Activated naive CD4-positive, alpha-beta T cell treated with anti-CD3 and anti-CD28 coated beads, Interleukin-2, amount 50 U/mL, for 72 hours (primary cell): ENCODE measurements around the gene PGAP1. TPM values are rescaled to one million over a fixed set of nuclear protein-coding genes. Genes with fewer than 3 reads are reported as not detected.
"Not testable (repeated sequence)": the region's sequence is repeated elsewhere in the genome, so short reads cannot be mapped to it uniquely, and the experiment has no call there.

Experiments
- ATAC-seq, 2 donors: fragments of 150-1000 bp; cut with Tn5 transposase; 2 replicates each; pipeline ENCODE4 v1.10.0; 2021; ENCODE audit warnings: mild to moderate bottlenecking in 2 of 2, moderate library complexity in 2 of 2
- DNase-seq, 2 donors: peaks; one replicate each; pipeline ENCODE4 v3.0.0; 2021 to 2022; ENCODE audit warnings: low spot score in 2 of 2
- H3K27ac Mint-ChIP-seq, 2 donors: one replicate each; pipeline ENCODE4 v1.8.0; 2022; ENCODE audit warnings: mild to moderate bottlenecking in 2 of 2, mixed read lengths in 2 of 2
- H3K36me3 Mint-ChIP-seq, 2 donors: one replicate each; pipeline ENCODE4 v1.8.0; 2022; ENCODE audit warnings: mixed read lengths in 2 of 2
- H3K9me3 Mint-ChIP-seq, 2 donors: one replicate each; pipeline ENCODE4 v1.8.0; 2022; ENCODE audit warnings: mixed read lengths in 2 of 2
- total RNA-seq, 2 donors: library from RNA; stranded (reverse); gene quantifications; one replicate each; pipeline ENCODE4 v1.2.3, GENCODE V29; 2022

The PGAP1 gene
- total RNA-seq, 2 donors from 2014 or later: 40.2 to 52.1 TPM

DNA sequence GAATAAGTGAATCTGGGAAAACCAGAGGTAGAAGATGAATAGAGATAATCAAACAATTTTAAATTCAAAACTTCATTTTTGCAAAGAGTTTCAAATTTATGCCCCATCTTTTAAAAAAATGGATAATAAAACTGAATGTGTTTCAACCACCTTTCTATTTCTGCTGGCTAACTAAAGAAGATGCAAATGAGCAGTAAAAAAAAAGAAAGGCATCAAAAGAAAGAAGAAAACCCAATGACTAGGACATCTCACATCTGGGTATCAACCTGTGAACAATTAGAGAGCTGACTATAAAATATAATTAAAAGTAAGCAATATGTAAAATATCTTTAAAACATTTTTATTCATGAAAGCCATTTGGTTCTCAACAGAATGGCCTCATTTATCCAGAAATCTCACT lies 2.5 kb downstream of the PGAP1 start:
- H3K27ac Mint-ChIP-seq: peak overlapping the region in 1 of 2 donors; percentile 73
- DNase-seq: no peak
- ATAC-seq: no peak

GRCh38 chr2:196918927-196919326 lies 7.6 kb downstream of the PGAP1 start:
- no peak for DNase-seq
- H3K9me3 Mint-ChIP-seq: peaks cover 5 to 21% of the 10 kb centered on the region in 2 donors
- H3K27ac Mint-ChIP-seq: peak overlapping the region in 1 of 2 donors; percentile 26
- no peak for ATAC-seq
- peaks cover 17 to 54% of the 10 kb centered on the region in 2 donors for H3K36me3 Mint-ChIP-seq

More for the DNA sequence above, 2.5 kb downstream of the PGAP1 start:
- H3K36me3 Mint-ChIP-seq: peaks cover 20 to 29% of the 10 kb centered on the region in 2 donors
- H3K9me3 Mint-ChIP-seq: peaks cover 2 to 7% of the 10 kb centered on the region in 2 donors

DNA sequence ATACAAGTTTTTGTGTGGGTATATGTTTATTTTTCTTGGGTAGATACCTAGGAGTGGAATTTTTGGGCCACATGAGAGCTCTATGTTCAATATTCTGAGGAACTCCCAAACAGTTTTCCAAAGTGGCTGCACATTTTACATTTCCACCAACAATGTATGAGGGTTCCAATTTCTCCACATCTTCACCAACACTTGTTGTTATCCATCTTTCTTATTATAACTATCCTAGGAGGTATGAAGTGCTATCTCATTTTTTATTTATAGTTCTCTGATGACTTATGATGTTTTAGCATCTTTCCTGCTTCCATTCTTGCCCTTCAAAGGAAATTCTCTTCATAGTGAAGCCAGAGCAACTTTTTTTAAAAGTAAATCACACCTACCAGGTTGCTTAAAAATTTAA lies 8.7 kb downstream of the PGAP1 start:
- DNase-seq (no peak), ATAC-seq (no peak)
- H3K27ac Mint-ChIP-seq: no peak overlapping the region
- peaks cover 5 to 21% of the 10 kb centered on the region in 2 donors for H3K9me3 Mint-ChIP-seq
- H3K36me3 Mint-ChIP-seq: peaks cover 20 to 63% of the 10 kb centered on the region in 2 donors

- DNase-seq: no peak
- ATAC-seq: peak; percentile 46 to 49
- H3K27ac Mint-ChIP-seq: peak overlapping the region; percentile 92 to 94
- peaks cover 20 to 68% of the 10 kb centered on the region in 2 donors for H3K36me3 Mint-ChIP-seq
- H3K9me3 Mint-ChIP-seq: peaks cover 5 to 21% of the 10 kb centered on the region in 2 donors
These were observed 10.9 kb downstream of the PGAP1 start for GRCh38 chr2:196915507-196916189.

DNA sequence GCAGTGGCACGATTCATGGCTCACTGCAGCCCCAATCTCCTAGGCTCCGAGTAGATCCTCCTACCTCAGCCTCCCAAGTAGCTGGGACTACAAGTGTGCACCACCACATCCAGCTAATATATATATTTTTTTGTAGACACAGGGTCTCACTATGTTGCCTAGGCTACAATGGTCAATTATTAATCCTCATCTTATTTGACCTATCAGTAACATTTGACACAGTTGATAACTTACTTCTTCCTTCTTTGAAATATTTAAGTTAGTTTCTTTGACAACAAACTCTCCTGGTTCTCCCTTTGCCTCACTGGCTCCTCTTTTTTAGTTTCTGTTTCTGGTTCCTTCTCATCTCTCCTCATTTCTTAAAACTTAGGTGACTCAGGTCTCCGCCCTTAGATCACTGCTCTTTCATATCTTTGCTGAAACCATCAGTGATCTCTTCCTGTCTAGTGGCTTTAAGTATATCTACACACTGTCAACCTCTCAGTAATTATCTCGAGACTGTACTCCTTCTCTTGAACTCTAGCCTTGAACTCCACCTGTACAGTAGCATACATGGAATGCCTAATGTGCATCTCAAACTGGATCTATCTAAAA lies 11.5 kb downstream of the PGAP1 start:
- peak overlapping the region; percentile 92 to 94 for H3K27ac Mint-ChIP-seq
- H3K36me3 Mint-ChIP-seq: peaks cover 20 to 68% of the 10 kb centered on the region in 2 donors
- ATAC-seq (peak; percentile 98 to 99), DNase-seq (peak in 1 of 2 donors; percentile 30)
- H3K9me3 Mint-ChIP-seq: peaks cover 5 to 21% of the 10 kb centered on the region in 2 donors

GRCh38 chr2:196913691-196914090 lies 12.8 kb downstream of the PGAP1 start:
- Mint-ChIP-seq H3K9me3 (peaks cover 0 to 10% of the 10 kb centered on the region in 2 donors), H3K36me3 (peaks cover 8 to 56% of the 10 kb centered on the region in 2 donors), H3K27ac (peak overlapping the region; percentile 92 to 94)
- no peak for ATAC-seq
- DNase-seq: no peak

- not testable (repeated sequence) for H3K27ac Mint-ChIP-seq, H3K9me3 Mint-ChIP-seq
These were observed 21.1 kb downstream of the PGAP1 start for GRCh38 chr2:196905365-196905764.

GRCh38 chr2:196902828-196903227 lies 23.7 kb downstream of the PGAP1 start:
- Mint-ChIP-seq H3K27ac (no peak overlapping the region), H3K9me3 (no peaks in the 10 kb centered on the region), H3K36me3 (peaks cover 0 to 36% of the 10 kb centered on the region in 2 donors)
- DNase-seq (no peak), ATAC-seq (no peak)

More at GRCh38 chr2:196905365-196905764, 21.1 kb downstream of the PGAP1 start:
- H3K36me3 Mint-ChIP-seq: peaks cover 0 to 26% of the 10 kb centered on the region in 2 donors
- ATAC-seq, DNase-seq: not testable (repeated sequence)

GRCh38 chr2:196900843-196901242 lies 25.7 kb downstream of the PGAP1 start:
- ATAC-seq (no peak), DNase-seq (no peak)
- Mint-ChIP-seq H3K9me3 (no peaks in the 10 kb centered on the region), H3K27ac (no peak overlapping the region), H3K36me3 (peaks cover under 1 to 49% of the 10 kb centered on the region in 2 donors)

- no peak overlapping the region for H3K27ac Mint-ChIP-seq
- H3K9me3 Mint-ChIP-seq: no peaks in the 10 kb centered on the region
- no peak for DNase-seq
- no peak for ATAC-seq
- H3K36me3 Mint-ChIP-seq: peaks cover 5 to 55% of the 10 kb centered on the region in 2 donors
These were observed 26.5 kb downstream of the PGAP1 start for GRCh38 chr2:196899976-196900375.

DNA sequence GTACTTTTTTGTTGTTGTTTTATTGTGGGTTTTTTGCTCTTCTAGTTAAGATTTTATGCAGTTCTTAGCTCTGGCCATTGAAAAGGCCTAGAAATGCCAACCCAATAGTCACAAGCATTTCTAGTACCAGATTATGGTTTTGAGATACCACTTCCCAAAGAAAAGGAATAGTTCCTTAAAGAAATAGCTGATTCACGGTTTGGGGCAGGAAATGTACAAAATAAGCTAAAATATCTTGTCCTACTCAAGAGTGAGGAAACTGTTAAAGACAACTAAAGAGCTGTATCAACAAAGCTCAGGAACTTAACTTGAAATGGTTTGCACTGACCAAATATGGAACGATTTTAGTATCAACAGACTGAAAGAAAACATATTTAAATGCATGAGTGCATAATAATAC lies 35.4 kb downstream of the PGAP1 start:
- Mint-ChIP-seq H3K36me3 (peaks cover 5 to 37% of the 10 kb centered on the region in 2 donors), H3K27ac (no peak overlapping the region), H3K9me3 (no peaks in the 10 kb centered on the region)
- ATAC-seq (no peak), DNase-seq (no peak)

- ATAC-seq (no peak), DNase-seq (no peak)
- no peaks in the 10 kb centered on the region for H3K9me3 Mint-ChIP-seq
- no peak overlapping the region for H3K27ac Mint-ChIP-seq
- H3K36me3 Mint-ChIP-seq: peaks cover 9 to 42% of the 10 kb centered on the region in 2 donors
These were observed 39.1 kb downstream of the PGAP1 start for GRCh38 chr2:196887431-196887830.

GRCh38 chr2:196884368-196884767 lies 42.1 kb downstream of the PGAP1 start:
- Mint-ChIP-seq H3K36me3 (peaks cover 23 to 49% of the 10 kb centered on the region in 2 donors), H3K9me3 (peaks cover 0 to 8% of the 10 kb centered on the region in 2 donors), H3K27ac (no peak overlapping the region)
- ATAC-seq: no peak
- DNase-seq: no peak

DNA sequence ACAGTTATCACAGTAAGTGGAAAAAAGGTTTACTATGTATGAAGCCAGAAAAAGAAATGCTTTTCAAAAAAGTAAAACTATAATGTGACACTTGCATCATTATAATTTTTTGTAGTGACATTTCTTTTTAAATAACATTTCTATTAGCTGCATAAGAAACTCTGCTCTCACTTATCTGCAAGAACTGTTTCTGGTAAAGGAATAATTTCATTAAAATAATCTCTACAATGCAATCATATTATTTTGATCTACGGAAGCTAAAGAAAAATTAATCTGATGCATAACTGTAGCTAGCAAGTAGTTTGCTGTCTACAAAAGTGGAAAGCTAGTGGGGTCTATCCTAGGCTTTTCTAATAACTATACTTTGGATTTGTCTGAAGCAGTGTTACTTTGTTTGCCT lies 50.1 kb downstream of the PGAP1 start:
- peaks cover 5 to 41% of the 10 kb centered on the region in 2 donors for H3K36me3 Mint-ChIP-seq
- no peak for DNase-seq
- H3K27ac Mint-ChIP-seq: no peak overlapping the region
- no peak for ATAC-seq
- peaks cover 0 to 3% of the 10 kb centered on the region in 2 donors for H3K9me3 Mint-ChIP-seq

GRCh38 chr2:196875414-196875813 lies 51.1 kb downstream of the PGAP1 start:
- Mint-ChIP-seq H3K9me3 (no peaks in the 10 kb centered on the region), H3K27ac (peak overlapping the region in 1 of 2 donors; percentile 44), H3K36me3 (peaks cover 2 to 37% of the 10 kb centered on the region in 2 donors)
- ATAC-seq (peak; percentile 37 to 93), DNase-seq (no peak)

- ATAC-seq (no peak), DNase-seq (no peak)
- Mint-ChIP-seq H3K36me3 (peaks cover 4 to 31% of the 10 kb centered on the region in 2 donors), H3K27ac (no peak overlapping the region), H3K9me3 (no peaks in the 10 kb centered on the region)
These were observed 53.0 kb downstream of the PGAP1 start for GRCh38 chr2:196873511-196873910.

DNA sequence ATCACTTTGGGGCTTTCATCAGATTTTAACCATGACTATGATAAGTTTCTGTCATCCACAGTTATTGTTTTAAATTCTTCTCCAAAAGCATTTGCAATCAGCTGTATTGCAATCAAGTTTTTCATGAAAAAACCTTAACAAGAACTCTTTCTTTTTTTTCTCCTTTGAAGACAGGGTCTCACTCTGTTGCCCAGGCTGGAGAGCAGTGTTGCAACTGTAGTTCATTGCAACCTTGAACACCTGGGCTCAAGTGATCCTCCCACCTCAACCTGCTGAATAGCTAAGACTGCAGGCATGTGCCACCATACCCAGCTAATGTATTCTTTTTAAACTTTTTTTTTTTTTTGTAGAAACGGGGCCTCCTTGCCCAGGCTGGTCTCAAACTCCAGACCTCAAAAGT lies 71.9 kb downstream of the PGAP1 start:
- Mint-ChIP-seq H3K9me3 (peaks cover 0 to 11% of the 10 kb centered on the region in 2 donors), H3K36me3 (peaks cover 20 to 39% of the 10 kb centered on the region in 2 donors), H3K27ac (no peak overlapping the region)
- no peak for DNase-seq
- no peak for ATAC-seq
